Measurements from ENCODE around the gene EYS. TPM values are rescaled to one million over a fixed set of nuclear protein-coding genes. Genes with fewer than 3 reads are reported as not detected.
"Not testable (repeated sequence)": the region's sequence is repeated elsewhere in the genome, so short reads cannot be mapped to it uniquely, and the experiment has no call there.

Gene EYS
- total RNA-seq, 4 donors from 2014 or later: 0.15 TPM; not detected in 3

DNA sequence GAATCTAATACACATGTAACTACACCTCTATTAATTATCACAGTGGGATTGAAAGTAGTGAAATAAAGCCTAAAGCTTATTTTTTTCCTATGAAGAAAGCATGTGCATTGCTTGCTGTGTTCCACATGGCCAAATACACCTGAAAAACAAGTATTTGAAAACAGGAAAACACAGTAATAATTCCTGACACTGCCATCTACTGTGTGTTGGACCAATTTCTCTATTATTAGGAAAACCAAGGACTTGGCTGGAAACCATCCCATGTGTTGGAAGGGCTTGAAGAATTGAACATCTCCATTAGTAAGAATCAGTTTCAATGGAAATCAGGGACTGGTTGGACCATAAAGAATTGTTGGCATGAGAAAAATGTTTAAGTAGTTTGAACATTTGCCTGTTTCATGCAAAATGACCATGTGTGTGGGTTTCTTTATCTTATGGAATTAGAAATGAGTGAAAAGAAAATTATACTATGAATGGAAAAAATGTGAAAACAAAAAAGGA lies 1947.4 kb downstream of the EYS start:
- TF ChIP-seq EP300 (IDR thresholded peaks at IDR 0.05): no peak
- no peak for TF ChIP-seq POLR2A (IDR thresholded peaks at IDR 0.05)
- TF ChIP-seq POLR2AphosphoS5 (IDR thresholded peaks at IDR 0.05): no peak
- TF ChIP-seq, protein P1, sequence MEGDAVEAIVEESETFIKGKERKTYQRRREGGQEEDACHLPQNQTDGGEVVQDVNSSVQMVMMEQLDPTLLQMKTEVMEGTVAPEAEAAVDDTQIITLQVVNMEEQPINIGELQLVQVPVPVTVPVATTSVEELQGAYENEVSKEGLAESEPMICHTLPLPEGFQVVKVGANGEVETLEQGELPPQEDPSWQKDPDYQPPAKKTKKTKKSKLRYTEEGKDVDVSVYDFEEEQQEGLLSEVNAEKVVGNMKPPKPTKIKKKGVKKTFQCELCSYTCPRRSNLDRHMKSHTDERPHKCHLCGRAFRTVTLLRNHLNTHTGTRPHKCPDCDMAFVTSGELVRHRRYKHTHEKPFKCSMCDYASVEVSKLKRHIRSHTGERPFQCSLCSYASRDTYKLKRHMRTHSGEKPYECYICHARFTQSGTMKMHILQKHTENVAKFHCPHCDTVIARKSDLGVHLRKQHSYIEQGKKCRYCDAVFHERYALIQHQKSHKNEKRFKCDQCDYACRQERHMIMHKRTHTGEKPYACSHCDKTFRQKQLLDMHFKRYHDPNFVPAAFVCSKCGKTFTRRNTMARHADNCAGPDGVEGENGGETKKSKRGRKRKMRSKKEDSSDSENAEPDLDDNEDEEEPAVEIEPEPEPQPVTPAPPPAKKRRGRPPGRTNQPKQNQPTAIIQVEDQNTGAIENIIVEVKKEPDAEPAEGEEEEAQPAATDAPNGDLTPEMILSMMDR (IDR thresholded peaks at IDR 0.05): no peak
- H3K27ac ChIP-seq: no peak overlapping the region

DNA sequence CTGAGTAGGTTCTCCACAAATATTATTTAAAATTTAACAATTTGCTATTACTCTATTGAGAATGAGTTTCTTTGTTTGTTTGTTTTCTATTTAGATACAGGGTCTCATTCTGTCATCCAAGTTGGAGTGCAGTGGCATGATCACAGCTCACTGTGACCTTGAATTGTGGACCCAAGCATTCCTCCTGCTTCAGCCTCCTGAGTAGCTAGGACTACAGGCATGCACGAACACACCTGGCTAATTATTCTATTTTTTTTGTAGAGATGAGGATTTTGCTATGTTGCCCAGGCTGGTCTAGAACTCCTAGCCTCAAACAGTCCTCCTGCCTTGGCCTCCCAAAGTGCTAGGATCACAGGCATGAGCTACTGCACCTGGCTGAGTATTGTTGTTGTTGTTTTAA lies 1949.2 kb downstream of the EYS start:
- Histone ChIP-seq H3K27me3 (no peaks in the 10 kb centered on the region), H3K4me1 (no peaks in the 10 kb centered on the region), H3K36me3 (no peaks in the 10 kb centered on the region), H3K27ac (no peak overlapping the region), H3K9me3 (peaks cover 0 to 14% (median 0%) of the 10 kb centered on the region in 3 donors), H3K4me3 (no peak overlapping the region)
- TF ChIP-seq POLR2AphosphoS5 (IDR thresholded peaks at IDR 0.05) (no peak), EP300 (IDR thresholded peaks at IDR 0.05) (no peak), POLR2A (IDR thresholded peaks at IDR 0.05) (no peak)
- TF ChIP-seq, protein P1 (IDR thresholded peaks at IDR 0.05): no peak
- ATAC-seq: no peak
- WGBS, 2 donors (ENCODE audit: low coverage in 1 of 2): 83% methylated on average over 1 of the region's 1 CpG; no CpG with 5 or more reads in 1 of the 2 donors

More for the DNA sequence above, 1947.4 kb downstream of the EYS start:
- Histone ChIP-seq H3K36me3 (no peaks in the 10 kb centered on the region), H3K4me3 (no peak overlapping the region), H3K27me3 (no peaks in the 10 kb centered on the region), H3K9me3 (peaks cover 0 to 14% (median 0%) of the 10 kb centered on the region in 3 donors), H3K4me1 (no peaks in the 10 kb centered on the region)
- no peak for ATAC-seq

DNA sequence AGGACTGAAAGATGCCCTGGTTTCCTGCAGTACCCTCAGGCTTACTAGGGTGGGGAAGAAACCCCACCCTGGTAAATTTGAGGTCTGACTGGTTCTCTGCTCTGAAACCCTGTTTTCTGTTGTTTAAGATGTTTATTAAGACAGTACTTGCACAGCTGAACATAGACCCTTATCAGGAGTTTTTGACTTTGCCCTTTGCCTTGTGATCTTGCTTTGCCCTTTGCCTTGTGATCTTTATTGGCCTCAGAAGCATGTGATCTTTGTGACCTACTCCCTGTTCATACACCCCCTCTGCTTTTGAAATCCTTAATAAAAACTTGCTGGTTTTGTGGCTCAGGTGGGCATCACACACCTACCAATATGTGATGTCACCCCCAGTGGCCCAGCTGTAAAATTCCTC lies 1949.8 kb downstream of the EYS start:
- H3K36me3 ChIP-seq, H3K4me1 ChIP-seq, H3K27me3 ChIP-seq, ATAC-seq, H3K4me3 ChIP-seq, H3K27ac ChIP-seq: not testable (repeated sequence)
- peaks cover 0 to 14% (median 0%) of the 10 kb centered on the region in 3 donors for H3K9me3 ChIP-seq

DNA sequence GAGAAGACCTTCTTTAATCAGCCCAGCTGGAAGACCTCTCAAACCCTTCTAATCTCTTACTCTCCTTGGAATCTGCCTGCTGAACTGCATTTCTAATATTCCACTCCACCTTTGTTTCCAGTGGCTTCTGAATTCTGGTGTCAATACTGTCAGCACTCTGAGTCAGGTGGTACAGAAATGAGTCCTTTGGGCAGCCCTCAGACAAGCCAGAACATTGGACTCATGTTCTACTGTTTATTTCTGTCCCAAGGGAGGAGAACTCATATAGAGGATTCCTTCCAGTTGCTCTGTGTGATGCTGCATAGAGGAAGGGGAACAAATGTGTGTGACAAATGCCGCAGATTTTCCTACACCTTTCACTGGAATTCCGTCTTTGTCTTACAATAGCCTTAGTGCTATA lies 1956.6 kb downstream of the EYS start:
- TF ChIP-seq POLR2A (IDR thresholded peaks at IDR 0.05) (no peak), EP300 (IDR thresholded peaks at IDR 0.05) (no peak), POLR2AphosphoS5 (IDR thresholded peaks at IDR 0.05) (no peak)
- TF ChIP-seq, protein P1 (IDR thresholded peaks at IDR 0.05): no peak
- Histone ChIP-seq H3K4me3 (no peak overlapping the region), H3K27ac (no peak overlapping the region), H3K9me3 (peaks cover 0 to 5% (median 0%) of the 10 kb centered on the region in 3 donors), H3K27me3 (no peaks in the 10 kb centered on the region), H3K36me3 (peaks cover 0 to 3% of the 10 kb centered on the region in 2 donors), H3K4me1 (no peaks in the 10 kb centered on the region)
- no peak for ATAC-seq
- 81 to 88% methylated on average over 2 of the region's 2 CpGs for WGBS, 2 donors (ENCODE audit: low coverage in 1 of 2)

DNA sequence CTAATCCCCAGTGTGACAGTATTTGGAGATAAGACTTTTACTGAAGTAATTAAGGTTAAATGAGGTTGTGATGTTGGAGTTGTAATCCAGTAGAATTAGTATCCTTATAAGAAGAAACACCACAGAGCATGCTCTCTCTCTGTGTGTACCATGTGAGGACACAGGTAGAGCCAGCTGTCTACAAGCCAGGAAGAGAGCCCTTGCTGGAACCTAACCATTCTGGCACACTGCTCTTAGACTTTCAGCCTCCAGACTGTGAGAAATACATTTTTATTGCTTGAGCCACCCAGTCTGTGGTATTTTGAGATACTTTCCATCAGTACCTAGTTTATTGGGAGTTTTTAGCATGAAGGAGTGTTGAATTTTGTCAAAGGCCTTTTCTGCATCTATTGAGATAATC lies 1961.2 kb downstream of the EYS start:
- peaks cover 0 to 2% (median 0%) of the 10 kb centered on the region in 3 donors for H3K4me1 ChIP-seq
- no peak overlapping the region for H3K4me3 ChIP-seq
- H3K36me3 ChIP-seq: peaks cover 0 to 3% of the 10 kb centered on the region in 2 donors
- TF ChIP-seq EP300 (IDR thresholded peaks at IDR 0.05) (no peak), POLR2A (IDR thresholded peaks at IDR 0.05) (no peak), POLR2AphosphoS5 (IDR thresholded peaks at IDR 0.05) (no peak)
- TF ChIP-seq, protein P1 (IDR thresholded peaks at IDR 0.05): no peak
- H3K9me3 ChIP-seq: peaks cover 0 to 5% (median 0%) of the 10 kb centered on the region in 3 donors
- H3K27ac ChIP-seq: no peak overlapping the region
- H3K27me3 ChIP-seq: no peaks in the 10 kb centered on the region
- ATAC-seq: no peak

Data from gastroesophageal sphincter (tissue), 4 donors.